SK-N-SH (cell line): ENCODE measurements around the gene POLD3. TPM values are rescaled to one million over a fixed set of nuclear protein-coding genes. Genes with fewer than 3 reads are reported as not detected.
"Not testable (repeated sequence)": the region's sequence is repeated elsewhere in the genome, so short reads cannot be mapped to it uniquely, and the experiment has no call there.

ENCODE experiments used
- CTCF ChIA-PET: fragments of 300-600, 350-600 bp; formaldehyde crosslinking; extraction: SDS; loops from one replicate; lab custom pipeline; 2021; lab: Yijun Ruan, JAX
- POLR2A ChIA-PET: fragments of 350-600 bp; sonication (Branson Sonifier 250); formaldehyde crosslinking; extraction: SDS; loops from one replicate; lab custom pipeline; 2020; ENCODE audit warnings: antibody characterized with exemption, inconsistent platforms; lab: Yijun Ruan, JAX
- DNase-seq: peaks from one replicate; pipeline ENCODE4 v3.0.0; 2012
- H2AFZ ChIP-seq: fragments of 200-600 bp; sonication (generic); 2 replicates; pipeline ENCODE4 v1.8.1; 2016; ENCODE audit warnings: antibody characterized with exemption, mild to moderate bottlenecking, low read depth
- H3F3A ChIP-seq: fragments of 200-600 bp; sonication (generic); replicated peaks from 2 replicates; pipeline ENCODE3; 2016; ENCODE audit warnings: antibody characterized with exemption, mild to moderate bottlenecking; ENCODE audit not compliant: insufficient read depth
- H3K27ac ChIP-seq, 2 experiments: fragments of 200-500 bp in 1 of 2; fragments of 200-600 bp in 1 of 2; sonication (Bioruptor generic) in 1 of 2; sonication (generic), shearing (Covaris generic) in 1 of 2; 2 replicates each; pipeline versions ENCODE4 v1.5.1 to v1.6.1; 2014 to 2016; ENCODE audit warnings: low read depth in 2 of 2, inconsistent platforms in 1 of 2, low read length in 1 of 2, mild to moderate bottlenecking in 1 of 2, mixed read lengths in 1 of 2
- H3K27me3 ChIP-seq: fragments of 200-600 bp; sonication (generic), shearing (Covaris generic); 2 replicates; pipeline ENCODE4 v1.6.1; 2016; ENCODE audit warnings: mixed run types; ENCODE audit not compliant: insufficient read depth
- H3K36me3 ChIP-seq, 2 experiments: fragments of 200-500 bp in 1 of 2; fragments of 200-600 bp in 1 of 2; sonication (Bioruptor generic) in 1 of 2; sonication (generic) in 1 of 2; replicated peaks in 1 of 2; 2 replicates each; pipeline versions ENCODE3 to v1.5.1; 2014 to 2016; ENCODE audit warnings: low read length in 1 of 2, mild to moderate bottlenecking in 1 of 2; ENCODE audit not compliant: insufficient read depth in 2 of 2, control insufficient read depth in 1 of 2
- H3K4me1 ChIP-seq, 2 experiments: fragments of 200-500 bp in 1 of 2; fragments of 200-600 bp in 1 of 2; sonication (Bioruptor generic) in 1 of 2; sonication (generic), shearing (Covaris generic) in 1 of 2; 2 replicates each; pipeline versions ENCODE4 v1.5.1 to v1.6.1; 2014 to 2016; ENCODE audit warnings: low read depth in 1 of 2, low read length in 1 of 2, mixed run types in 1 of 2; ENCODE audit not compliant: insufficient read depth in 2 of 2, control insufficient read depth in 1 of 2
- H3K4me2 ChIP-seq: fragments of 200-600 bp; sonication (generic), shearing (Covaris generic); 2 replicates; pipeline ENCODE4 v1.6.1; 2017; ENCODE audit warnings: mixed run types
- H3K4me3 ChIP-seq, 2 experiments: fragments of 200-500 bp in 1 of 2; fragments of 200-600 bp in 1 of 2; sonication (Bioruptor generic) in 1 of 2; sonication (generic), shearing (Covaris generic) in 1 of 2; 2 replicates each; pipeline versions ENCODE4 v1.5.1 to v1.8.1; 2014 to 2016; ENCODE audit warnings: low read depth in 2 of 2, inconsistent platforms in 1 of 2, low read length in 1 of 2, mild to moderate bottlenecking in 1 of 2, mixed read lengths in 1 of 2, moderate library complexity in 1 of 2
- H3K79me2 ChIP-seq: fragments of 200-600 bp; sonication (generic); 2 replicates; pipeline ENCODE4 v1.8.1; 2017; ENCODE audit warnings: mild to moderate bottlenecking; ENCODE audit not compliant: insufficient read depth
- H3K9ac ChIP-seq: fragments of 200-600 bp; sonication (generic); 2 replicates; pipeline ENCODE4 v1.6.1; 2017; ENCODE audit warnings: mixed run types
- H3K9me2 ChIP-seq: fragments of 200-600 bp; sonication (generic); 2 replicates; pipeline ENCODE4 v1.6.1; 2017; ENCODE audit warnings: mixed run types
- H3K9me3 ChIP-seq: fragments of 200-600 bp; sonication (generic); 2 replicates; pipeline ENCODE4 v1.6.1; 2017; ENCODE audit warnings: mixed run types, mild to moderate bottlenecking, moderate library complexity
- H4K20me1 ChIP-seq: fragments of 200-600 bp; sonication (generic); 2 replicates; pipeline ENCODE4 v1.6.1; 2017; ENCODE audit warnings: mild to moderate bottlenecking, mixed run types; ENCODE audit not compliant: insufficient read depth
- CTCF ChIP-seq: fragments of 200-600 bp; sonication (generic); IDR thresholded peaks from 2 replicates; pipeline ENCODE4 v1.6.1; 2017; ENCODE audit warnings: antibody characterized with exemption, mild to moderate bottlenecking, moderate library complexity
- EZH2phosphoT487 ChIP-seq: fragments of 200-600 bp; sonication (generic); IDR thresholded peaks from 2 replicates; pipeline ENCODE4 v1.6.1; 2017; ENCODE audit warnings: low read depth, mixed run types, mild to moderate bottlenecking, antibody characterized with exemption, moderate library complexity, borderline replicate concordance
- FOSL2 ChIP-seq: IDR thresholded peaks from 2 replicates; pipeline ENCODE4 v1.4.0; 2012; ENCODE audit warnings: low read depth, mild to moderate bottlenecking, moderate library complexity, borderline replicate concordance
- FOXM1 ChIP-seq: IDR thresholded peaks from 2 replicates; pipeline ENCODE4 v1.4.0; 2012; ENCODE audit warnings: low read depth, mild to moderate bottlenecking
- GABPA ChIP-seq: IDR thresholded peaks from 2 replicates; pipeline ENCODE4 v1.4.0; 2012; ENCODE audit warnings: low read depth, mild to moderate bottlenecking
- MAX ChIP-seq: IDR thresholded peaks from 2 replicates; pipeline ENCODE4 v1.4.0; 2012; ENCODE audit warnings: low read depth
- RFX5 ChIP-seq: IDR thresholded peaks from 2 replicates; pipeline ENCODE4 v1.6.1; 2012; ENCODE audit warnings: mild to moderate bottlenecking, improper control_type of control experiment, low read length
- RXRA ChIP-seq: IDR thresholded peaks from 2 replicates; pipeline ENCODE4 v1.4.0; 2012; ENCODE audit warnings: low read depth, mild to moderate bottlenecking, borderline replicate concordance
- TEAD4 ChIP-seq: IDR thresholded peaks from 2 replicates; pipeline ENCODE4 v1.4.0; 2012; ENCODE audit warnings: mild to moderate bottlenecking, borderline replicate concordance; ENCODE audit not compliant: insufficient read depth
- USF1 ChIP-seq: IDR thresholded peaks from 2 replicates; pipeline ENCODE4 v1.4.0; 2012; ENCODE audit warnings: low read depth, borderline replicate concordance
- WGBS: methylation state at CpG from one replicate; pipeline ENCODE4 v1.1.6; 2017; ENCODE audit warnings: low lambda C conversion rate; 5-methylcytosine and 5-hydroxymethylcytosine counted together
- polyA plus RNA-seq, 3 experiments: library from polyadenylated mRNA; depleted of rRNA; stranded (reverse); fragments of >200 nt; gene quantifications; 2 replicates each; pipeline ENCODE4 v1.2.3, GENCODE V29; 2012
- TF ChIP-seq, protein P1 (sequence below): IDR thresholded peaks from 2 replicates; pipeline ENCODE4; 2012
- TF ChIP-seq, protein P2 (sequence below): fragments of 150-350 bp; IDR thresholded peaks from 2 replicates; pipeline ENCODE4 v1.6.1; 2017; ENCODE audit warnings: antibody characterized with exemption, low read length, low read depth, borderline replicate concordance

Gene POLD3
- polyA plus RNA-seq, 1 of the 3 experiments (the other 2 are of a cell fraction) = 7.9 TPM

DNA sequence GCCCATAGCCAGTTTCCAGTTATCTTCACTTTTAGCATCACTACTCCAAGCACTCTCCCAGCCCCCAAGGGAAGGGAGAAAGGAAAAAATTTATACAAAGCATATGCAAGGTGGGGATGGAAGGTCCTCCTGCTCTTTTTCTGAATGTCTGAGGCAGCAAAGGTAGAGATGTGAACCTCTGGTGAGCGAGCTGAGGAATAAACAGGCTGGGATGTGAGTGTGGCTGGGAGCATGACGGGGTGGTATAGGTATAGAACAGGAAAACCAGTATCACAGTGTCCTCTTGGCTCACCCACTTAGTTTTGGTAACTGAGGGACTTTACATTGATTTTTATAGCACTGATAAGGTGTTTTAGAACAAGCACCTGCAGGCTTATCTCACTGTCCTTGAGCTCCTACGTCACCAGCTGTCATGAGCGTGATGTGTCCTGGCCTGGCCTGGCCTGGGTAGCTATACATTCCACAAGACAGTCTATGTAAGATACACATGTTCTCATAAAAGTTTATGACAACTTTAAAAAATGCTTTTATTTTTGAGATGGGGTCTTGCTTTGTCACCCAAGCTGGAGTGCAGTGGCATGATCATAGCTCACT, 10.3 kb upstream of the POLD3 start:
- TF ChIP-seq FOXM1 = no peak
- POLR2A ChIA-PET = no interaction called here
- 78% methylated on average over 4 of the region's 4 CpGs for WGBS
- Histone ChIP-seq H3K36me3 (no peaks in the 10 kb centered on the region), H3K79me2 (no peaks in the 10 kb centered on the region), H4K20me1 (no peaks in the 10 kb centered on the region), H2AFZ (no peak overlapping the region), H3K9me2 (no peaks in the 10 kb centered on the region), H3K27me3 (no peaks in the 10 kb centered on the region), H3K4me3 (no peak overlapping the region), H3K4me2 (no peak overlapping the region), H3K9ac (no peak overlapping the region), H3K4me1 (peaks cover 0 to 8% of the 10 kb centered on the region in 2 experiments; a peak in 2 of 4 replicates), H3F3A (no peaks in the 10 kb centered on the region), H3K27ac (no peak overlapping the region), H3K9me3 (no peaks in the 10 kb centered on the region)
- CTCF ChIA-PET = interaction anchor here (0.9 to 1.8 kb wide), 4 partner anchors 10 to 129 kb away, joined by 3 to 5 read pairs (median 5); partner anchors contain the start of gene POLD3
- no peak for DNase-seq

GRCh38 chr11:74583024-74583624, 9.3 kb upstream of the POLD3 start:
- Histone ChIP-seq H3K9me3 (no peaks in the 10 kb centered on the region), H4K20me1 (no peaks in the 10 kb centered on the region), H3K4me3 (no peak overlapping the region), H2AFZ (no peak overlapping the region), H3K4me2 (no peak overlapping the region), H3K27ac (no peak overlapping the region), H3K9me2 (no peaks in the 10 kb centered on the region), H3K27me3 (no peaks in the 10 kb centered on the region), H3K79me2 (no peaks in the 10 kb centered on the region), H3K4me1 (peaks cover 0 to 2% of the 10 kb centered on the region in 2 experiments; a peak in 2 of 4 replicates), H3K9ac (no peak overlapping the region), H3K36me3 (no peaks in the 10 kb centered on the region), H3F3A (no peaks in the 10 kb centered on the region)
- DNase-seq = no peak
- CTCF ChIA-PET = interaction anchor here (1.8 kb wide), 1 partner anchor 13 kb away, joined by 5 read pairs; no protein-coding TSS in a partner anchor
- WGBS = 48% methylated on average over 3 of the region's 3 CpGs
- TF ChIP-seq, protein P1, sequence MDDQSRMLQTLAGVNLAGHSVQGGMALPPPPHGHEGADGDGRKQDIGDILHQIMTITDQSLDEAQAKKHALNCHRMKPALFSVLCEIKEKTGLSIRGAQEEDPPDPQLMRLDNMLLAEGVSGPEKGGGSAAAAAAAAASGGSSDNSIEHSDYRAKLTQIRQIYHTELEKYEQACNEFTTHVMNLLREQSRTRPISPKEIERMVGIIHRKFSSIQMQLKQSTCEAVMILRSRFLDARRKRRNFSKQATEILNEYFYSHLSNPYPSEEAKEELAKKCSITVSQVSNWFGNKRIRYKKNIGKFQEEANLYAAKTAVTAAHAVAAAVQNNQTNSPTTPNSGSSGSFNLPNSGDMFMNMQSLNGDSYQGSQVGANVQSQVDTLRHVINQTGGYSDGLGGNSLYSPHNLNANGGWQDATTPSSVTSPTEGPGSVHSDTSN = no peak
- TF ChIP-seq GABPA = no peak
- no peak for TF ChIP-seq CTCF
- no peak for TF ChIP-seq TEAD4
- TF ChIP-seq RFX5 = no peak
- TF ChIP-seq MAX = no peak
- TF ChIP-seq, protein P2, sequence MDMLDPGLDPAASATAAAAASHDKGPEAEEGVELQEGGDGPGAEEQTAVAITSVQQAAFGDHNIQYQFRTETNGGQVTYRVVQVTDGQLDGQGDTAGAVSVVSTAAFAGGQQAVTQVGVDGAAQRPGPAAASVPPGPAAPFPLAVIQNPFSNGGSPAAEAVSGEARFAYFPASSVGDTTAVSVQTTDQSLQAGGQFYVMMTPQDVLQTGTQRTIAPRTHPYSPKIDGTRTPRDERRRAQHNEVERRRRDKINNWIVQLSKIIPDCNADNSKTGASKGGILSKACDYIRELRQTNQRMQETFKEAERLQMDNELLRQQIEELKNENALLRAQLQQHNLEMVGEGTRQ = no peak
- no peak for TF ChIP-seq USF1
- TF ChIP-seq RXRA = no peak
- TF ChIP-seq FOSL2 = no peak
- no peak for TF ChIP-seq EZH2phosphoT487
- POLR2A ChIA-PET = no interaction called here

DNA sequence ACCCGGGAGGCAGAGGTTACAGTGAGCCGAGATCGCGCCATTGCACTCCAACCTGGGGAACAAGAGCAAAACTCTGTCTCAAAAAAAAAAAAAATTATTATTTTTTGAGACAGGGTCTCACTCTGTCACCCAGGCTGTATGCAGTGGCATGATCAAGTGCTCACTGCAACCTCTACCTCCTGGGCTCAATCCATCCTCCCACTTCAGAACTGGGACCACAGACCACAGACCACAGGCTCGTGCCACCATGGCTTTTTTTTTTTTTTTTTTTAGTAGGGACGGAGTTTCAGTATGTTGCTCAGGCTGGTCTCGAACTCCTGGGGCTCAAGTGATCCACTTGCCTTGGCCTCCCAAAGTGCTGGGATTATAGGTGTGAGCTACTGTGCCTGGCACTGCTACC, 1.9 kb upstream of the POLD3 start:
- H3K36me3 ChIP-seq, H3K9me3 ChIP-seq, H3K9me2 ChIP-seq, H3K4me1 ChIP-seq, POLR2A ChIA-PET, H4K20me1 ChIP-seq, H3K4me2 ChIP-seq, CTCF ChIA-PET, H3F3A ChIP-seq, H2AFZ ChIP-seq, DNase-seq, H3K27ac ChIP-seq, H3K9ac ChIP-seq, H3K4me3 ChIP-seq, H3K27me3 ChIP-seq: not testable (repeated sequence)
- 90% methylated on average over 7 of the region's 7 CpGs for WGBS
- H3K79me2 ChIP-seq = peaks cover 30% of the 10 kb centered on the region
